GM18526 (cell line): ENCODE results near the gene PFN3.

Experiments
- POLR2A ChIP-seq: IDR thresholded peaks from 3 replicates; pipeline ENCODE4 v1.6.1; 2011; ENCODE audit not compliant: insufficient read length; ENCODE audit errors: extremely low read depth

Gene PFN3

DNA sequence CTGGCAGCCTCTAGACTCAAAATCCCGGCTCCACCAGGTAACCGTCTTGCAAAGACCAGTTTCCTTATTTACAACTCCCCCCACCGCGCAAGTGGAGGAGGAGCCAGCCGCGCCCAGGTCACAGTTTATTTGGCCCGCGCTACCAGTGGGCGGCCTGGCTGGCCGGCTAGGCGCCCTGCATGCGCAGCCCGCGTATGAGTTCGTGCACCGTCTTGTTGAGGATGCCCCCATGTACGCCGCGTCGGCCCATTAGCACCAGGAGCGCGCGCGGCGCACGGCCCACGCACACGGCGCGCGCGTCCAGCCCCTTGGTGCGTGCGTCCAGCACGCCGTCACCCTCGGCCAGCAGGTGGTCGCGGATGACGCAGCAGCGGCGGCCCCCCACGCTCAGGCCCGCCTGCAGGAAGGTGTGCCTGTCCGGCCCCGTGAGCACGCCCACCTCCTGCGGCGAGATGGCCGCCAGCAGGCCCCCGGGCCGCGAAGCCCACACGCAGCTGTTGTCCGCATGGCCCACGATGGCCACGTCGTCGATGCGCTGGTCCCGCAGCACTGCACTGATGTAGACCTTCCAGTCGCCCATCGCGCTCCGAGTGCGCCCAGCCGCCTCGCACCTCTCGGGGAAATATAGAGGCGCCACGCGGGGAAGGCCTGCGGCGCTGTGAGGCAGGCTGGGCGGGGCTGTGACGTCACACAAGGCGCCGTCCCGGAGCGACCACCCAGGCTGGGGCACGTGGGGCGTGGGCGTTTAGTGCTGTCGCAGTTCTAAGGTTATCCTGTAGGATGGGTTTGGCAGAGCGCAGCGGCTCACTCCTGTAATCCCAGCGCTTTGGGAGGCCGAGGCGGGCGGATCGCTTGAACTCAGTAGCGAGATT is at the start of gene PFN3:
Gene PFN3 (minus strand): TSS at position 665 of the 872 bp plus-strand sequence. CDS start 85 bp downstream, at position 580.
- no peak for TF ChIP-seq POLR2A

GRCh38 chr5:177449140-177450061 is 48.9 kb upstream of the PFN3 start:
- no peak for TF ChIP-seq POLR2A

DNA sequence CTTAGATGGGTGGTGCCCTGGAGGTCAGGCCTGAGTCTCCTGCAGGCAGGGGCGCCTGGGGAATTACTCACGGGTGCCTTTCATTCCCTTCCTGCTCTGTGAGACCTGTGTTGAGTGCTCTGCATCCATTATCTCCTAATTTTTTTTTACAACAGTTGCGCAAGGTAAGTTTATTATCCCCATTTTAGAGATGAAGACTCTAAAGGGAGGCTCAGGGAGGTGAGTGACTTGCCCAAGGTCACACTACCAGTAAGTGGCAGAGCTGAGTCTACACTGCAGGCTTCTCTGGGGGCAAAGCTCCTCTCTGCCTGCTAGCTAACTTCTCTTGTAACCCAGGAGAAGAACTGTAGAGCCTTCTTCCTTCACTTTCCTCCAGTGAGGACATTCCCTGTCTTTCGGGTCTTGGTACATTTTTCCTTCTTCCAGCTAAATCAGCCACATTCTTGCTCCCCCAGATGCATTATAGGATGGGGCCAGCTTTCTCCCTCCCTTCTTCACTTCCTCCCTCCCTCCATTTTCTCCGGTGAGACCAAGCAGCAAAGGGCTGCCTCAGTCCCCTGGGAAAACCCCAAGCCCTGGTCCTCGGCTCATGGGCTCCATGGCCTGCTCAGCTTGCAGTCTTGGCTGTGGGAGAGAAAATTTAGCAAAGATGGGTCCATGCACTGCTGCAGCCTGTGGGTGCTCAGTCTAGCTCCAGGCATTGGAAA is 47.9 kb upstream of the PFN3 start:
- no peak for TF ChIP-seq POLR2A

- TF ChIP-seq POLR2A: no peak
Observed at GRCh38 chr5:177447611-177448243, 47.3 kb upstream of the PFN3 start.

DNA sequence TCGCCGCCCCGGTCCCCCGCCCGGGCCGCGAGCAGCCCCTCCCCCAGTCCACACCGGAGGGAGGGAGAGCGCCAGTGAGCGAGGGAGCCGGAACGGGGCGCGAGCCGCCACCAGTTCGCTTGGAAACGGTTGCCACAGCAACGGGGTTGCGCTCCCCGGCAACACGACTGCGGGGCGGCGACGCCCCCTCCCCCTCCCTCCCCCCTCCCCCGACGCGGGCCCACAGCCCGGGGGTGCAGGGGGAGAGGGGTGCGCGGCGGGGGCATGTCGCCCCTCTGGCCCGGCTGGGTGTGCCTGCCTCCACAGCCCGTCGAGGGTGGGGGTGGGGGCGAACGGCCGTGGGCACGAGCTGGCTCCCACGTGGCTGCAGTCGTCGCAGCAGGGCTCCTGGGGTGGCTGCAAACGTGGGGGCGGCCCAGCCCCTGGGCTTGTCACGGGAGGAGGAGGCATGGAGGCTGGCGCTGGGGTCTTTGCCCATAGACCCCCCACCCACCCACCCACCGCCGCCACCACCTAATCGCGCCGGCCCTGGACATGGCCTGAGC is 46.7 kb upstream of the PFN3 start:
- TF ChIP-seq POLR2A: no peak

GRCh38 chr5:177446200-177447065 is 46.0 kb upstream of the PFN3 start, which contains the start of gene PRR7:
PRR7 (plus strand) TSS chr5:177446814; CDS start chr5:177455068, 8,254 bp downstream.
- peak; percentile 59 for TF ChIP-seq POLR2A

- TF ChIP-seq POLR2A: no peak
Observed at GRCh38 chr5:177445917-177446199, 45.4 kb upstream of the PFN3 start.

DNA sequence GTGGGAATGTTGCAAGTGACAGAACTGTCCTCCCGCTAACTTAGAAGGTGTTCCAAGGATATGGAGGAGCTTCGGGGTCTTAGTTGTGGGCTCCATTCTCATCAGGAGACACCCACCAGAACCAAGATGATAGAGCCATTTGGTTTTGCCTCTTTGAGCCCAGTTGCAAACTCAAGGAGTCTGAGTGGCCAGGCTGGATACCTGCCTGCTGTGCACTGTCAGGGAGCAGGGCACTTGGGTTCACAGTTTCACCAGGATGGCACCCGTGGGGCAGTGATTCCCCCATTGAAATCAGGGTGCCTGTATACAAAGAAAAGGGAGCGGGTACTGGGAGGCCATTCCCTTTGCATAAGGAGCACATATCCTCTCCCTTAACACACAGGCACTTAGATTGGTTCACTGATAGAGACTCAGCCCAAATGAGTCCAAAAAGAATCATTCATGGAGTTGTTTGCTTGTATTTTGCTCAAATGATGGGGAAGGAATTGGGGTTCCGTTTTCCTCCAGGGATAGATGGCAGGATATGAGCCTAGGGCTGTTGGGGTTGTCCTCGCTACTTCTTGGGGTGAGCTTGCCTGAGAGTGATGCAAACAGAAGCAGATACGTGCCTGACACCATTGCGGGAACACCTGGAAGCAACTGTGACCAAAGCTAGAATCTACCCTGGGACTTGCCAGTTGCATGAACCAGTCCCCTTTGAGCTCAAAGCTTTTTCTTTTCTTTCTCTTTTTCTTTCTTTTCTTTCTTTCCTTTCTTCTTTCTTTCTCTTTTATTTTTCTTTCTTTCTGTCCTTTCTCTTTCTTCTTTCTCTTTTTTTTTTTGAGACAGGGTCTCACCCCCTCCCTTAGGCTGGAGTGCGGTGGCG is 44.8 kb upstream of the PFN3 start:
- no peak for TF ChIP-seq POLR2A

DNA sequence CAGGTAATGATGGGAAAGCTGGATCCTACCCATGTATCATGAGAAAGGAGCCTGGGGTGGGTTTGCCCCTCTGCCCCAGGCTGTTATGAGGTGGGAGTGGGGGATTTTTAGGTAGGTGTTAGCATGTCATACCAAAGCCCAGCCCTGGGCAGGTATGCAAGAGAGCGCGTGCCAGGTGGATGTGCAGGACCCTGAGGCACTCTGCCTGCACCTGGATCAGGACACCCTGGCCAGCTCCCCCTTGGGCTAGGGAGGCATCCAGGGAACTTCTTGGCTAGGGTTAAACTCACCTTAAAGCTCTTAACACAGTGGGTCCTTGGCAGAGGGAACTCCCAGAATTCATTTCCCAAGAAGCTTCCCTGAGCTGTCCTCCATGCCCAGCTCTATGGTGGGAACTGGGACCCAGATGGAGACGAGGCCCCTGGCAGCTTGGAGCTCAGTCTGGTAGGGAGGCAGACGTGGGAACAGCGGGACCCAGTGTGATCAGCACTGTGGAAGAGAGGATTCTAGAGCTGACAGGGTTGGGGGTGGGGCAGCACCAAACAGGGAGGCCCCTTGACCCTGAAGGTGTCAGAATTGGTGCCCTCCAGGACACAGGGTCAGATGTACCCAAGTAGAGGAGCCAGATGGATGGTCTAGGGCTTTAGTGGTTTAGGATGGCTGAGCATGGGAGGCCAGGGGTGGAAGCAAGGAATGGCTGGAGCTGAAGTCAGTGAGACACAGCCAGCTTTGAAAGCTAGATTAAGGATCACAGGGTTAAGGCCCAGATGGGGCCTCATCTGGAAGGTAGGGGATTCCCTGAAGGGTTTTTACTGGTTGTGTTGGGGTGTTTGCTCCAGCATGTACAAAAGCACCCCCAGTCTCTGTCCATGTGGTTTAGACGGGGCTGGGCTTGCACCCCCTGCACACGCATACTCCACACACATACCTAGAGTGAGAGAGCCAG is 43.9 kb upstream of the PFN3 start:
- TF ChIP-seq POLR2A: peak; percentile 42

GRCh38 chr5:177443144-177443983 is 42.9 kb upstream of the PFN3 start:
- no peak for TF ChIP-seq POLR2A
